NCI-H187 (cell line): Measurements from ENCODE around the gene CA10.
A peak's percentile ranks its signal among the peaks of the same experiment; 100 is the strongest.

Experiments used
- DNase-seq, 2 experiments: peaks; one replicate each; lab custom pipeline; 2025; lab: John Stamatoyannopoulos, UW

Gene CA10

DNA sequence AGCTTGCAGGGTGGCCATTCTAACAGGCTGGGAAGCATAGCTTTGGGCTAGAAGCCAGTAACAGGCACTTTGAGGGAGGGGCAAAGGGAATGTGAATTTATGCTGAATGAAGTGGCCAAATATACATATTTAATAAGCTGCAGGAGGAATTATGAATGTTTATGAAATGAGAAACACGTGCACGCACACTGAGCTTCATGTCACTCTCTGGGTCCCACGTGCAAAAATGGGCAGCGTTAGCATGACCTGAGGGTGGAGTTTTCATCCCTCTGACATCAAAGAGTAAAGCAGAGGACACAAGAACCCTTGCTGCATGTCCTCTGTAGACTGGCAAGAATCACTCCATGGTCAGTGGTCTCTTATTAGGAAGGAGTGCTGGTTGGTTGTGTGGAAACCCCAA, 561.2 kb downstream of the CA10 start:
- no peak for DNase-seq

DNA sequence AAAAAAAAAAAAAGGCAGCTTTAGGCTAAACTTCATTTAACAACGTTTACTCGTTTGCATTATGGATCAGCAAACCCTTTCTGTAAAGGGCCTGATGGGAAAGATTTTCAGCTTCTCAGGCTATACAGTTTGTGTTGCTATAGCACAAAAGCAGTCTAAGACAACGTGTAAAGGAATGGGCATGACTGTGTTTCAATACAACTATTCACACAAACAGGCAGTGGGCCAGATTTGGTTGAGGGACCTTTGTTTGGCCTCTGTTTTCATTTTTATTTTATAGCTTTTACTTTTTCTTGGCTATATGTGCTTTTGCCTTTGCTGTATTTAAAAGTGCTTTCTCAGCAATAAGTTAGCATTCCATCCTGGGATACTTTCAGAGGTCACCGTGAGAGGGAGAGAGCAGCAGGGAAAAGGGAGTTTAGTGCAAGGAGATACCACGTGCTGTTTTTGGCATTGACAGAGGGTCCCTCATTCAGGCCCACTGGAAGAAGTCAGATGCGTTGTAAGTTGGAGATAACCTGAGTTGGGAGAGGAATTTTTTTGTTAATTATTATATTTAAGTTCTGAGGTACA, 562.6 kb downstream of the CA10 start:
- DNase-seq = no peak

- DNase-seq = peak; percentile 48 to 55
Measured at GRCh38 chr17:51590071-51590656, 568.4 kb downstream of the CA10 start.

GRCh38 chr17:51588063-51588462, 570.5 kb downstream of the CA10 start:
- DNase-seq = no peak

- DNase-seq = no peak
Measured at GRCh38 chr17:51587516-51587915, 571.0 kb downstream of the CA10 start.

- no peak for DNase-seq
Measured at GRCh38 chr17:51585514-51586104, 572.9 kb downstream of the CA10 start.

- no peak for DNase-seq
Measured at GRCh38 chr17:51580869-51581268, 577.6 kb downstream of the CA10 start.
